ENCODE results near the gene SLAMF1.
"Not testable (repeated sequence)": the region's sequence is repeated elsewhere in the genome, so short reads cannot be mapped to it uniquely, and the experiment has no call there.

Gene SLAMF1

DNA sequence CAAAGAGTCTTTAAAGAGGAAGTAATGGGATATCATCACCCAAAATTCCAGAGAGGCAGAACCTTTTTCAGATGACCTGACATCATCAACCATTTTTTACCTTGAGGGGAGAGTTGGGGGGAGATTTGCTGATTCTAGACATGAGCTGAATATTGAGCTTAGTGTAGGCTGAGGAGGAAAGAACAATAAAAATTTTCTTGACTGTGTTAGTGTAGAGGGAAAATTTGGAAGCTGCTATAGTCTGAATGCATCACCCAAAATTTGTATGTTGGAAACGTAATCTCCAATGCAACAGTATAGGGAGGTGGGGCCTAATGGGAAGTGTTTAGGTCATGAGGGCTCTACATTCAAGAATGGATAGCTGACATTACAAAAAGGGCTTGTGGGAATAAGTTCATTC lies 49.8 kb downstream of the SLAMF1 start:
- DNase-seq (ENCODE audit: low spot score) = no peak

DNA sequence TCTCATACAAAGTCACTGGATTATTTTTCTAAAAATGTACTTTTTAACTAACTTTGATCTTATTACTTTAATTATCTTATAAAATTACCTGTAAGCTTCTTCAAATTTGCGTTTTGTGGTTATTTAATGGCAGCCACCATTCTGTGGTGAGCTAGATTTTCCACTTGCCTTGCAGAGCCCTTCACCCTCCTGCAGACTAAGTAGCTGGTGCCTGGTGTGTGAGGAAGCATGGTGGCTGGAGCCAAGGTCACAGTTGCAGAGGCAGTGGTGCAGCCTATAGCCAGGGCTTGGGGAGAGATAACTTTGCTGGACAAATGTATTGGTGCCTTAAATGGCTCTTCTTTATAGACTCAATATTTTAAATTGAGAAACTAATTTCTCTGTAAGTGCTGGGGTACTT lies 56.4 kb downstream of the SLAMF1 start:
- DNase-seq (ENCODE audit: low spot score) = no peak

DNA sequence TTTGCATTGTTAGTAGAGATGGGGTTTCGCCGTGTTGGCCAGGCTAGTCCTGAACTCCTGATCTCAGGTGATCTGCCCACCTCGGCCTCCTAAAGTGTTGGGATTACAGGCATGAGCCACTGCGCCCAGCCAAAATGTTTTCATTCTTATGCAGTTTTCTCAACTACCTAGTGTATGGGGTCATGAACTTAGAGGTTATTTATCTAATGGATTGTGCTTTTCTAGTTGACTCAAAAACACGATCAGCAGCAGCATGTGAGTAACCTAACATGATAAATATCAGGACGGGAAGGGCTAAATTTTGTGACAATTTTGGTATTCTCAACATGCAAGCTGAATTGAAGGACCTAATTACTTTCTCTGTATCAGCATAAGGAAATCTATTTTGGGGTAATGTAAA lies 58.4 kb downstream of the SLAMF1 start:
- no peak for DNase-seq (ENCODE audit: low spot score)

DNA sequence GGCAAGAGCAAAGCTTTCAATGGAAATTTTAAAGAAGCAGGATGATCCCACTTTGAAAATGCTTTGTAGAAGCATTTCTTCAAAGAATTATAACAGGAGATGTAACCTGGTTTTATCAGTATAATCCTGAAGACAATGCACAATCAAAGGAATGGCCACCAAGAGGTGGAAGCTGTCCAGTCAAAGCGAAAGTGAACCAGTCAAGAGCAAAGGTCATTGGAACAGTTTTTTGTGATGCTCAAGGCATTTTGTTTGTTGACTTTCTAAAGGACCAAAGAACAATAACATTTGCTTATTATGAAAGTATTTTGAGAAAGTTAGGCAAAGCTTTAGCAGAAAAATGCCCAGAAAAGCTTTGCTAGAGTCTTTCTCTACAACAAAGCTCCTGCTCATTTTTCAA lies 62.1 kb downstream of the SLAMF1 start:
- DNase-seq (ENCODE audit: low spot score) = no peak

DNA sequence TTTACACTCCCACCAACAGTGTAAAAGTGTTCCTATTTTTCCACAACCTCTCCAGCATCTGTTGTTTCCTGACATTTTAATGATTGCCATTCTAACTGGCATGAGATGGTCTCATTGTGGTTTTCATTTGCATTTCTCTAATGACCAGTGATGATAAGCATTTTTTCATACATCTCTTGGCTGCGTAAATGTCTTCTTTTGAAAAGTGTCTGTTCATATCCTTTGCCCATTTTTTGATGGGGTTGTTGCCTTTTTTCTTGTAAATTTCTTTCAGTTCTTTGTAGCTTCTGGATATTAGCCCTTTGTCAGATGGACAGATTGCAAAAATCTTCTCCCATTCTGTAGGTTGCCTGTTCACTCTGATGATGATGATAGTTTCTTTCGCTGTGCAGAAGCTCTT lies 63.9 kb downstream of the SLAMF1 start:
- not testable (repeated sequence) for DNase-seq (ENCODE audit: low spot score)

DNA sequence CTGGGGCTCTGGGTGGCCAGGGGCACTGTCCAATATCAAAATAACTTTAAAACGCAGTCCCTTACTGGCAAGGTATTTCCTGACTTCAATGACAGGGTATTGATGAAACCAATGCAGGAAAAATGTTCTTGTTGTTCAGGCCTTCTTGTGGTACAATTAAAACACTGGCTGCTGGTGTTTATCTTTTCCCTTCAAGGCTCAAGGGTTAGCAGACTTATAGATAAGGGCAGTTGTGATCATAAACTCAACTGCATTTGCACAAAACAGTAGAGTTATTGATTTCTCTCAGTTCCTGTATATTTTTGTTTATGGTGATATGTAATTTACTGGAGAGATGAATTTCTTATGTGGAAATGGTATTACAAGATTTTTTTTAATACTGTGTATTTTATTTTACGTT lies 64.9 kb downstream of the SLAMF1 start:
- DNase-seq (ENCODE audit: low spot score) = no peak

DNA sequence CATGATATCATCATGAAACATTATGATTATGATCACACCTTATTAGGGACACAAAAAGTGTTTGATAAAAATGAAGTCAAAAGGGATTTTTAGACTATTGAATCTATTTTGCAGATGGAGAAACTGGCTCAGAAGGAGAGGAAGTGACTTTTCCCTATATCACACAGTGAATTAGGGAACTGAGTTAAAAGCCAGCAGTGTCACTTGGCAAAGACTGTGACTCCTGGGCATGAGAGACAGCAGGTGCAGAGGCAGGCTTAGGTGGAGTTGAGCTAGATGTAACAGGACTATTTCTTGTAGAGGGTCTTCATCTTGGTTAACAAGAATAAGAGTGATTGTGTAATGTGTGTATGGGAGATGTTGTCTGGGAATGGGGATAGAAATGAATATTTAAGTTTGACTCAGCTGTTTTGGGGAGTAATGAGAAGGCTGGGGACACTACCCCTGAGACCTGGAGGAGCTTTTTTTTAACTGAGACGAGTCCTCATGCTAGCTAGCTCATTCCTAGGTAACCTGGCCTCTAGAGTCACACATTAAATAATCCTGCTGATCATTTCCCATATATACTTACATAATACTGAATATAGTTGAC lies 66.5 kb downstream of the SLAMF1 start:
- no peak for DNase-seq (ENCODE audit: low spot score)

DNA sequence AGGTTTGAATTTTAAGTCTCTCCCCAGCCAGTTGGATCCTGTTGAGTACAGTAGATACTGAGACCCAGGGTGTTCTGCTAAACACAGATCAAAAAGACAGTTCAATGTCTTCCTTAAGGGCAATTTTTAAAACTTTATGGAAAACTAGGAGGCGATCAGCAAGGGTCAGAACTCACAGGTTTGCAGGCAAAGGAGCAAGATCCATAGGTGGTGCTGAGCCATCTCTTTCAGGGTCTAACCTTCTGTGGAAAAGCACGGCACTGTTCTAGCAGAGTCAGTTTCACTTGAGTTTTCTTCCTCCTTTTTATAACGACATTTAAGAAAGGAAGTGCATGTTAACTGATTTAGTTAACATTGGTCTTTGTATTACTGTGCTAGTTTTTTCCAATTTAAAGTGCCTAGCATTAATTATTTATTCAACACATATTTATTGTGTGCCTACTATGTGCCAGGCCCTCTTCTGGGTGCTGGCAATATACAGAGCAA lies 67.6 kb downstream of the SLAMF1 start, which contains the start of gene CD84:
Gene CD84 (minus strand): TSS at position 281 of the 486 bp plus-strand sequence. CDS start 59 bp downstream, at position 222.
- no peak for DNase-seq (ENCODE audit: low spot score)

DNA sequence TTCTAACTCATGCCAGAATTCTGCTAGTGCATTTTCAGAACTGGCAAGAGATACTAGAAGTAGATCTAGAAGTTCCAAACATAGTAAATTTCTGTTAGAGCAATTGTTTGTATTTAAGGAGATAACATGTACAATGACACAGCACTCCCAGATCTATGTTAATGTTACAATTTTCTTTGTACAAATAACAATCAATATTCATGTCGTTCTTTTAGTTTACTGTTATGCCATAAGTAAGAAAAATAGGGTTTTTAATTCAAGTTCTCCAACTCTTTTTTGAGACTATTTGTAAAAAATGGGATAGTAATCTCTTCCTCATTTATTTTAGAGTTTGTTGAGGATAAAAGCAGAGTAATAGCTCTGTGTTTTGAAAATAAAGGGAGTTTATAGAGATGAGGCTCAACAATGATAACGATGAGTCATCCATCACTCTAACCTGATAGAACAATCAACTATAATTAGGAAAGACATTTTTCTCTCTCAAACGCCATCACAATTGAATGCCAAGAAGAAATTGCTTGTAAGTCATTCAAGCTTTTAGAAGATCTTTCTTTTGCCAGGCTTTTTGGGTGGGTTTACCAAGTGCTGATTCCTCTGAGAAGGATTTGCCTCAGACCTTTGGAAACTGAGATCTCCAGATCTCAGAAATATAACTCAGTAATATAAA lies 68.2 kb downstream of the SLAMF1 start:
- no peak for DNase-seq (ENCODE audit: low spot score)

DNA sequence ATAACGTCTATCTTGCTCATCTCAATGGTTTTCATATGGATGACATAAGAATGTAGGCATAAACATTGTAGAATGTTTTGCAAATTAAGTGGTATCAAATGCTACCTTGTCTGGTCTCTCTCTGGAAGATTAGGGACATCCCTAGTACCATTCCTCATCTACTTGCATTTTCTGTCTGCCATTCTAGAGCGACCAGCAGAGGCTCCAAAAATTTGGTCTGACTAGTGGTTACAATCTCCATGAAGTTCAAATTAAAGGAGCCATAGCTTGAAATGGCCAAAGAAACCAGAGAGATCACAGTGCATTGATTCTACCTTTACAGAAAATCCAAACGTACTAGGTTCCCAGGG lies 68.7 kb downstream of the SLAMF1 start:
- DNase-seq (ENCODE audit: low spot score) = no peak

DNA sequence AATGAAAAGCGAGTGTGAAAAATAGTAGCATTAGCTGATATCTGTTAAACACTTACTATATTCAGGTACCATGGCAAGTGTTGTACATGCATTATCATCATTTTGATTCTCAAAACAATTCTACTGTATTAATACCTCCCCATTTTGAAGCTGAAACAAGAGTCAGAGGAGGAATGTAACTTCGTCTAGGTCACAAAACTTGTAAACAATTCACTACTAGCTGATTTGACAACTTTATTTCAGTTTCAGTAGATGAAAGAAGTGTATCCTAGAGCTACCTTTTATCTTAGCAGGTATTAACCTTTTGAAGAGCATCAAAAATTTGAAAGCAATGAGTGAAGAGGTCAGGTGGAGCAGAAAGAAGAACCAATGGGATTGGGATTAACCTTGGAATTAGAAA lies 69.2 kb downstream of the SLAMF1 start:
- DNase-seq (ENCODE audit: low spot score) = no peak

DNA sequence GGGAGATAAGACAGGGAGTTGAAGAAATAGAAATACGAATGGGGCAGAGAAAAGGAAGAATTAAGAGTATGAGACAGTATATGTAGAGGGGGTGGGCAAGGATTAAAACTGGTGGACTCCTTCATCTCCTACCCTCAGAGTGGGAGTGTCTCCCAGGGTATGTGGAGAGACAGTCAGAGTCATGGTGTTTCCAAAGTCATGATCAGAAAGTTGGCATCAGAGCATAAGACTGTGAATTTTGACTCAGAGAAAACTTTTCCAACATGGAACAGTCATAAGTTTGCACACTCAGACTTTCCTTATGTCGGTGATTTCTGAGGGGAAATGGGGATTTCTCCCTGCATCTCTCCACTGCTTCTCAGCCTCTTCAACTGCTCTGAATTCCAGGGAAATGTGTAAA lies 70.0 kb downstream of the SLAMF1 start:
- no peak for DNase-seq (ENCODE audit: low spot score)

DNA sequence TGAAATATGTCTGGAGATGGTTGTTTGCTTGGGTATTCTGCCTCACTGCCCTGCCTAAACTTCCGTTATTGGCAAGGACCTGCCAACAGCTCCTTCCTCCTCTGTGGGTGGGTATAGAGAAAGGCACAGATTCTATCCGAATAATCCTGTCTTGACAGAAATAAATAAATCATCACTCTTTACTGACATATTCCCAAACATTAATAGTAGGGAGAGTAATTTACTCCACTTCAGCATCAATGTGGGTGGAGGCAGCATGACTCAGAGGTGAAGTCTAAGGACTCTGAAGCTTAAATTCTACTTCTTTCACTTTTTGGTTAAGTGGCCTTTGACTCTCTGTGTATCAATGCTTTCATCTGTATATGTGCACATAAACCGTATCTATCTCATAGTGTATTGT lies 70.5 kb downstream of the SLAMF1 start:
- no peak for DNase-seq (ENCODE audit: low spot score)

DNA sequence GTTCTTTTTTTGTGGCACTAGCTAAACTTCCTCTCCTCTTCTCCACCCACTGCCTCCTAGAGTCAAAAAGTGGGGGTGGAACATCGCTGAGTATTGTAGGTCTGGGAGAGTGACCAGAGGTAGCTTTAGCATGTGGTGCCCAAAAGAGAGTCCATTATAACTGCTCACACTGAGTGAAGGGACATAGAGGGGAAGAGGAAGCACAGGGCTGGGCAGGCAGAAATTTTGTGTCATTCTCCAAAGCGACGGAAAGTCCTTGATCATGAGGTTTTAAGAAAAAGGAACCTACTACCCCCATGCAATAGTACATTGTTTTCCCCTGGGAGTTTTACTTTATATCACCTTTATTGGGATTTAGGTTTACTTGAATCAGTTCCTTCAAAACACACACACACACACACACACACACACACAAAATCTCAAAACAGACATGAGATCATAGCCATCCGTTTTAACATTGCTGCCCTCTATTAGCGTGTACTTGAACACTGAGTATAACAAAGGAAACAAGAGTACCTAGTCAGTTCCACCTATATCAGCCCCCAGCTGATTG lies 71.7 kb downstream of the SLAMF1 start:
- DNase-seq (ENCODE audit: low spot score) = no peak

DNA sequence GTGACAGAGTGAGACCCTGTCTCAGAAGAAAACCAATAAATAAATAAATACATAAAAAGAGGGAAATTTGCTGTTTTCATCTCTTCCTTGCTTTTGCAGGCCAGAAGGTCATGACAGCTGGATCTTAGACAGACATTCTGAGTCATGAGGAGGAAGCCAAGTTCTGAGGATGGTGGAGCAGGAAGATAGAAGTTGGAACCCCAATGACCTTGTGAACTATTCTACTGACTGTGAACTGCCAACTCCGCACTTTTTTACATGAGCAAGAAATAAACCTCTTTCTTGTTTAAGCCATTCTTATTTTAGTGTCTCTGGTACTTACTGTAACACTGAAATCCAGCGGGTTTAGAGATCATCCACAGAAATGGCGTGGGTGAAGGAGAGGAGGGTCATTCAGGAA lies 76.0 kb downstream of the SLAMF1 start:
- DNase-seq (ENCODE audit: low spot score) = no peak

DNA sequence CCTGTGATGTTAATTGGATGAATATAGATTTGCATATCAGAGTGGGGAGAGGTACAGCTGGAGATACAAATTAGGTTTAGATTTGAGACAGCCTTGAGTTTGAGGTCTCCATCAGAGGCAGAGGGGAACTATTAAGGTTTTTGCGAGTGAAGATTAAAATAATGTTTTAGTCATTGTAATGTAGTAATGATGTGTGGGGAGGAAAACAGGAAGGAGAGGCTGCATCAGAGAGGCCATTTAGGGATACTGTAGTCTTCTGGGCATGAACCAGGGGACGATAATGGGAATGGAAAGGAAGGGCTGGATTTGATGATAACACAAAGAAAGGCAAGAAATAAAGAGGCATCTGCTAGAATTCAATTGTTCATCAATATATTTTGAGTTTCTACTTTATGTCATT lies 77.0 kb downstream of the SLAMF1 start:
- no peak for DNase-seq (ENCODE audit: low spot score)

DNA sequence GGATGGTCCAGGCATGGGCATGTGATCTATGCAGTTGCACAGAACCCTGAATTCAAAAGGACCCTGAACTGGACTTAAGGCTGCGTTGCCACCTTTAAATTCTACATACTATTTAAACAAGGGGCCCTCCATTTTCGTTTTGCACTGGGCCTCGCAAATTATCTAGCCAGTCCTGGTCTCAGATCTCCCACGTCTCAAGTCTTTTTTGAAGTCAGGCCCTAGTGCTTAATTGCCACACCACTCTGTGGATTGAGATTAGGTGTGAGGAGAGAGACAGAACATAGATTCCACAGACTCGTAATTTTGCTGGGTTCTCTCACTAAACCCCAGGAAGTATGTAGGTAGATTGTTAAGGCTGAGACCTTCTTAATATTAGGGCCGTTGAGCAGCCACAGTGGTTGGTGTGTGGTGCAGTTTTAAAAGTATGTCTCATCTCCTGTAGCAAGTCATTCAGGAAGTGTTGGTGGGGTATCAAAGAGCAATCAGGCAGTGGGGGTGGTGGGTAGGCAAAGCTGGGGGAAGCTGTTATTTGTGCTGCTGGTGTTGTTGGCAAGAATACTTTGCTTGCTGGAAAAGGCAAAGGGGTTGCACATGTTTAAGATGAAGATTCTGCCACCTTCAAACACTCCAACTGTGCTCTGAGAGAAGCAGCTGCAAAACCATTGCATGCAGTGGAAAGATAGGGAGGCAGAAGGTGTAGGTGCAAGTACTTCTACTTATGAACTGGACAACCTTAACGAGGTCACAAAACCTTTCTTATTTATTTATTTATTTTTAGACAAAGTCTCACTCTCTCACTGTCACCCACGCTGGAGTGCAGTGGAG lies 78.8 kb downstream of the SLAMF1 start:
- peak; percentile 81 for DNase-seq (ENCODE audit: low spot score)

DNA sequence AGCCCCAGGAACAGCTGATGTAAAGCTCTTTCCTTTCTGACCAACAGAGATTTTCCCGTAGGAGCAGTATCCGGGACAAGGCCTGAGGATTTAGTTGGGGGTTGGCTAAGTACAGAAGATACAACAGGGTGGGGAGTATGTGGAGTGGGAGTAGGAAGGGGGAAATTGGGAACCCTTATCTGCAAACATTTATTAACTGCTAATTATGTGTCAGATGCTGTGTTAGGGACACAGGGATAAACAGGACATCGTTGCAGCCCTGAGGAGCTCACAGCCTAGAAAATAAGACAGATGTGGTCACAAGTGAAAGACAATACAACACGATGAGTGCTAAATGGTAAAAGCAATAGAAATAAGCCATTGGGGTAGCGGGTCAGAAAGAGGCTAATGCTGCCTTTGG lies 79.5 kb downstream of the SLAMF1 start:
- no peak for DNase-seq (ENCODE audit: low spot score)

DNA sequence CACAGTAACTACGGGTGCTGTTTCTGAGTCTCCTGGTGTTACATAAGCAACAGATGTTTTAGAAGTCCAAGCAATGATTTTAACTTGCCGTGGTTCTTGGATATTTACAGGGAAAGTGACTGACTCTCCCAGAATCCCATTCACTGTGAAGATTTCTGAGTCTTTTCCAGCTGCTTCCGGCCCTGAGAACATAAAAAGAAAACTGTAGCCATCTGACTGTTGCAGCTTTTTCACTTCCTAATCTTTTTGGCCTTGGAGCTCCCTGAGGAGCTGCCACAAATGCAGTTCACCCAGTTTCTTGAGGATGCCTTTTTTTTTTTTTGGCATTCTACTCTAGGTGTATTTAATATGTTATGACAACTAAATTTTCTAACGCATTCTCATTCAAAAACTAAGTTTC lies 81.3 kb downstream of the SLAMF1 start:
- DNase-seq (ENCODE audit: low spot score) = no peak

DNA sequence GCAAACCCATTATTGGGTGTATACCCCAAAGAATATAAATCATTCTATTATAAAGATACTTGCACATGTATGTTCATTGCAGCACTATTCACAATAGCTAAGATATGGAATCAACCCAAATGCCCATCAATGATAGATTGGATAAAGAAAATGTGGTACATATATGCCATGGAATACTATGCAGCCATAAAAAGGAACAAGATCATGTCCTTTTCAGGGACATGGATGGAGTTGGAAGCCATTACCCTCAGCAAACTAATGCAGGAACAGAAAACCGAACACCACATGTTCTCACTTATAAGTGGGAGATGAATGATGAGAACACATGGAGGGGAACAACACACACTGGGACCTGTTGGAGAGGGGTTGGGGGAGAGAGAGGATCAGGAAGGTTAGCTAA lies 83.6 kb downstream of the SLAMF1 start:
- DNase-seq (ENCODE audit: low spot score) = not testable (repeated sequence)

DNA sequence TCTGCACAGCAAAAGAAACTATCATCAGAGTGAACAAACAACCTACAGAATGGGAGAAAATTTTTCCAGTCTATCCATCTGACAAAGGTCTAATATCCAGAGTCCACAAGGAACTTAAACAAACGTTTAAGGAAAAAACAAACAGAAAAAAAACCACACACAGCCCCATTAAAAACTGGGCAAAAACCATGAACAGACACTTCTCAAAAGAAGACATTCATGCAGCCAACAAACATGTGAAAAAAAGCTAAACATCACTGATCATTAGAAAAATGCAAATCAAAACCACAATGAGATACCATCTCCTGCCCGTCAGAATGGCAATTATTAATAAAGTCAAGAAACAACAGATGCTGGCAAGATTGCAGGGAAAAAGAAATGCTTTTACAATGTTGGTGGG lies 84.1 kb downstream of the SLAMF1 start:
- not testable (repeated sequence) for DNase-seq (ENCODE audit: low spot score)

DNA sequence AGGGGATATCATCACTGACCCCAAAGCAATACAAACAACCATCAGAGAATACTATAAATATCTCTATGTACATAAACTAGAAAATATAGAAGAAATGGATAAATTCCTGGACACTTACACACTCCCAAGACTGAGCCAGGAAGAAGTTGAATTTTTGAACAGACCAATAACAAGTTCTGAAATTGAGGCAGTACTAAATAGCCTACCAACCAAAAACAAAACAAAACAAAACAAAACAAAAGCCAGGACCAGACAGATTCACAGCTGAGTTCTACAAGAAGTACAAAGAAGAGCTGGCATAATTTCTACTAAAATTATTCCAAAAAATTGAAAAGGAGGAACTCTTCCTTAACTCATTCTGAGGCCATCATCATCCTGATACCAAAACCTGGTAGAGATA lies 86.0 kb downstream of the SLAMF1 start:
- DNase-seq (ENCODE audit: low spot score) = no peak

Data from activated CD4-positive, alpha-beta T cell treated with anti-CD3 and anti-CD28 coated beads, Interleukin-2, Interleukin-4, amounts not matched to agents 100 ng/mL and 50 ng/mL, durations not matched to agents 16 hours and 8 hours (primary cell).